Central memory CD4-positive, alpha-beta T cell (primary cell): Measurements from ENCODE around the gene ATP6V1B1.
A peak's percentile ranks its signal among the peaks of the same experiment; 100 is the strongest.

Experiments
- DNase-seq: peaks from one replicate; pipeline ENCODE4 v3.0.0; 2022

ATP6V1B1 gene

DNA sequence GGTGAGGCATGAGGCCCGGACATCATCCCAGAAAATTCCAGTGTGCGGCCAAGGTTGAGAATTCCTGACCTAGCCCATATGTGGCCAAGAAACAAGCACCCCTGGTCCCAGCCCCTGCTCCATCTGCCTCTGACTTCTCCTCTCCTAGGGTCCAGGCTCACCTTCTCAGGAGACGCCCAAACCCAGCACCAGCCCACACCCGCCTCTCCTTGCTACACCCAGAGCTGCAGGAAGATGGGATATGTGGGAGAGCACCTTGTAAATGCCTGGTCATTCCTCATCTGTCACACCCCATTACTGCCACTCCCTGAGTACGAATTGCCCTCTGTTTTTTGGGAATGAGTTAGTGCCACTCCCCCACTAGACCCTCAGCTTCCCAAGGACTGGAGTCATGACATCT, 7.3 kb upstream of the ATP6V1B1 start:
- no peak for DNase-seq

GRCh38 chr2:70930371-70931329, 5.0 kb upstream of the ATP6V1B1 start:
- DNase-seq = no peak

- no peak for DNase-seq
Observed at GRCh38 chr2:70931376-70932000, 4.2 kb upstream of the ATP6V1B1 start.

DNA sequence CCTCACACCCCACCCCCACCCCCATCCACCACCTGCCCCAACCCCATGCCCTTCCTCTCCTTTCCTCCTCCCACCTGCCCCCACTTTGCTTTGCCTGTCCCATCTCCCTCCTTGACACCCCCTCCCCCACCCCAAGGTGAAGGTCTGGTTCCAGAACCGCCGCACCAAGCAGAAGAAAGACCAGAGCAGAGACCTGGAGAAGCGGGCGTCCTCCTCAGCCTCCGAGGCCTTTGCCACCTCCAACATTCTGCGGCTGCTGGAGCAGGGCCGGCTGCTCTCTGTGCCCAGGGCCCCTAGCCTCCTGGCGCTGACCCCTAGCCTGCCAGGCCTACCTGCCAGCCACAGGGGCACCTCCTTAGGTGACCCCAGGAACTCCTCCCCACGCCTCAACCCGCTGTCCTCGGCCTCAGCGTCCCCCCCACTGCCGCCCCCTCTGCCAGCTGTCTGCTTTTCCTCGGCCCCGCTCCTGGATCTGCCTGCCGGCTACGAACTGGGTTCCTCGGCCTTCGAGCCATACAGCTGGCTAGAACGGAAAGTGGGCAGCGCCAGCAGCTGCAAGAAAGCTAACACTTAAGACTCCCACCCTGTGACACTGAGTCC, 3.0 kb upstream of the ATP6V1B1 start:
- no peak for DNase-seq

- DNase-seq = no peak
Observed at GRCh38 chr2:70934981-70935380, 719 bp upstream of the ATP6V1B1 start.

DNA sequence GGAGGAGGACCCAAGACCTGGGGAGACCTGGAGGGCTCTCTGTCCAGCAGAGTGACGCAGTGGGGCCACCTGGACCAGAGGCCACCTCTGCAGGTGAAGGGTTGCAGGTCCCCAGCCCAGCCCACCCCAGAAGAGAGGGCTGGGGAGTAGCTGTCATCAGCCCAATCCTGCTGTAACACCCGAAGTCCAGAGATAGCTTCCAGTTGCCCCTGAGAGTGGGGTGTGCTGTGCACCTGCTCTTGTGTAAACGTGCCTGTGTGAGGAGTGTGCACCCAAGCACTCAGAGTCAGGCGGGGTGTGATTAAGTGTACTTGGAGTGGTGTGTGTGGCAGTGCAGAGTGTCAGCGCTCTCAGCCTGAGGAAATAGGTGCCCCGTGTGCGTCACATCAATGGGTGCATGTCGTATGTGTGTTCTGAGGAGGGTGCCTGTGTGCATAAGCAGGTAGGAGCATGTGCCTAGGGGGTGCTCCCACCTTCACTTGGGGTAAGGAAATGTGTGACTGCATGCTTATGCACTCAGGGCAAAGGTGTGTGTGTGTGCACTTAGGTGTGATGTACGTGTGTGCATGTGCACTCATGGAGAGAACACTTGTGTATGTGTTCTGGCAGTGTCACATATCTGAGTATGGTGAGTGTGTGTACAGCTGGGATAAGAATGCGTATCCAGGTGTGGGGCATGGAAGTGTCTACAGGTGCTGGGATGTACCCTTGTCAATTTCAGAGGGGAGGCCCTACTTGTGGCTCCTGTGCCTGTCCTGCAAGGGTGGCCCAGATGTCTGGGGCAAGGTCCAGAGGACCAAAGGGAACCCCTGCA, 672 bp downstream of the ATP6V1B1 start:
- no peak for DNase-seq

- DNase-seq = no peak
Observed at GRCh38 chr2:70936979-70937811, 1.5 kb downstream of the ATP6V1B1 start.

- no peak for DNase-seq
Observed at GRCh38 chr2:70937866-70938585, 2.3 kb downstream of the ATP6V1B1 start.

DNA sequence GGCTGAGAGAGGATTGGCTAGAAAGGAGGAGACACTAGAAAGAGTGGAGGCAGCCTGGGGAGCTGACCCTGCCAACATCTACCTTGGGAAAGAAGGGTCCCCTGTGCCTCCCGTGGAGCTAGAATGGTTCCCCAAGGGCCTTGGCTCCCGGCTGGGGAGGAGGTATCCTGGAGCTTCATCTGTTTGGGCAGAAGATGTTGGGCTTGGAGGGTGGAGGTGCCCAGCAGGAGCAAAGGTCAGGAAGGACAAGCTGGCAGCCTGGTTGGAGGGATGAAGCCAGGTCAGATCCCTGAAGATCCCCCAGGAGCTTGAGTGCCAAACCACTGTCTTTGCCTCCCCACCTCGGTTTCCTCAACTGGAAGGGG, 2.9 kb downstream of the ATP6V1B1 start:
- no peak for DNase-seq

DNA sequence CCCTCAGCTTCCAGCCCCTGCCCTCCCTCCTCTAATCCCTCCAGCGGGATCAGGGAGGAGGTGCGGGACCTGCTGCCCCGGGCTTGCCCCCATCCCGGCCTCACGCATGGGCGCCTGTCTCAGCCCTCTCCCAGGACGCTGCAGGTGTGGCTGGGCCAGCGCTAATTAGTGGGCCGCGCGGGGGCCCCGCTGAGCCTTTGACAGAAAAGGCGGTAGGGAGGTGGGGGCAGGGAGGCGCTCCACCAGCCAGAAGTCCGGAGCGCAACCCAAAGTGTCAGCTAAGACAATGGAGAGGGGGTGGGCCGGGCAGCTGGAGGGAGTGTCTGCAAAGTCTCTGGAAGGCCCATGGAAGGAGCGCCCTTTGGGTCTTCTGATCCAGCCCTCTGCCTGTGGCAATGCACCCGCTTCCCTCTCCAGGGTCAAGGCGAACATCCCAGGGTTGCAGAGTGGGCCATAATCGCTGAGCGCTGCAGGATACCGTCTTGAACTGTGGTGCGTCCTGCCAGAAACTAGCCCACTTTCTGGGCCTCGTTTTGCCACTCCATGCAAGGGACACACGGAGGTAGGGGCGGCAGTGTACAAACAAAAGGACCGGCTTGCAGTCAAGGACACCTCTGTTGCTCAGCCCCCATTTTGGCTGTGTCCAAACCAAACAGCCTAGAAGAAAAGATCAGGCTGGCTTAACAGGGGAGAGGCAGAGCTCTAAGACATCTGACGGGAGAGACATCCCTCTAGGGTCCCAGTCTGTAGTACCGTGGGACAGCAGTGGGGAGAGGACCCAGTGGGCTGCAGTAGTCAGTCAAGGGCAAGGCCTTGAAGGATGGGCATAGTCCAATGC, 3.5 kb downstream of the ATP6V1B1 start:
- no peak for DNase-seq

- DNase-seq = no peak
Observed at GRCh38 chr2:70939839-70940580, 4.3 kb downstream of the ATP6V1B1 start.

DNA sequence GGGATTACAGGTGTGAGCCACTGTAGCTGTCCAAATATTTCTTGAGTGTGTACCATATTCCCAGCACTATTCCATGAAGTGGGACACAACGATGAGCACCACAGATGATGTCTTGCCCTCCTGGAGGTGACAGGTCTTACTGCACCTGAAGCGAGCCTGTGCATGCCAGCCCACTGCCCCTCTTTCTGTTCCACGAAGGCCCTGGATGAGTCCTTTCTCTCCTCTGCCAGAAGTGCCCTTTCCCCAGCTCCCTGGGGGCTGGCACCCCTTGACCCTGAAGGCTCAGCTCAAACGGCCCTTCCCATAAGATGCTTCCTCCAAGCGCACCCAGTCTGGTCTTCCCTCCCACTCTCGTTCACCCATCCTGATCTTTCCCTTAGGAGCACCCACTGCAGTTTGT, 5.5 kb downstream of the ATP6V1B1 start:
- DNase-seq = no peak

DNA sequence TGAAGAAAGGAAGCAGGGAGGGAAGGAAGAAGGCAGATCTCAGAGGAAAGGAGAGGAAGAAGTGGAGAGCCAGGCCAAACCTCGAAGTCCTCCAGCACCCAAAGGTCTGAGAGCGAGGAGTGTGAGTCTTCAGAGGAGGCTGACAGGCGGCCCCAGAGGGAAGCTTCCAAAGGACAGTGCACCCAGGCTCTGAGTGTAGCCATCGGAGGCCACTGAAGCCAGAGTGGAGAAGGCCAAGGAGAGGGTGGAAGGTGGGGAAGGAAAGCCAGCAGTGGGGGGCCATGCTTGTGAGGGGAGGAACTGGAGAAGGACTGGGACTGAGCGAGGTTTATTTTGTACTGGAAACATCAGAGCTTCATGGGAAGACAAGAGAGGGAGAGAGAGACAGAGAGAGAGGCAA, 6.0 kb downstream of the ATP6V1B1 start:
- no peak for DNase-seq

GRCh38 chr2:70942396-70943204, 6.9 kb downstream of the ATP6V1B1 start:
- no peak for DNase-seq

DNA sequence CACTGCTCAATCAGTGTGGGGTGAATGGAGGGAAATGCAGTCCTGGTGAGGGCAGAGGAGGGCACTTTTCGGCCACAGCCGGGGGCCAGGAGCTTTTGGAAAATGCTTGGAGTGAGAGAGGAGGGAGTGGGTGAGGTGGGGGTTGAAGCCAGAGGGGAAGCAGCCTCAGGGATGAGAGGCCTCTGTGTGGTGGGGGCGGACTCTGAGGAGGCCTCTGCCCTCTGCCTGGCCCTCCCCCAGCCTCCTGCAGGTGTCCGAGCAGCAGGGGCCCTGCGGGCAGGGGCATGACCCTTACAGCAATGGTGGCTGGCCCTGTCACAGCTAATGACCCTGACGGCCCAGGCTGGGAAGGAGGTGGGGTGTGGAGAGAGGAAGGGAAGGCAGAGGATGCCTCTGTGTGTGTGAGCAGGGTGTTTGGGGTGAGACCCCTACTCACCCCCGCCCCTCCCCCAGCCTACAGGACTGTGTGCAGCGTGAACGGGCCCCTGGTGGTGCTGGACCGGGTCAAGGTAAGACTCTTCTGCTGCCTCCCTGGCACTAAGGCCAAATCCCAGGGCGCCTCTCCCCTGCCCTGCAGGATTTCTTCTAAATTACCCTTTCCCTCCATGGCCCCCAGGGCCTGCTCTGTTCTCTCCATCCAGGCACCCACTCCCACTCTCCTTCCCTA, 7.6 kb downstream of the ATP6V1B1 start:
- no peak for DNase-seq

DNA sequence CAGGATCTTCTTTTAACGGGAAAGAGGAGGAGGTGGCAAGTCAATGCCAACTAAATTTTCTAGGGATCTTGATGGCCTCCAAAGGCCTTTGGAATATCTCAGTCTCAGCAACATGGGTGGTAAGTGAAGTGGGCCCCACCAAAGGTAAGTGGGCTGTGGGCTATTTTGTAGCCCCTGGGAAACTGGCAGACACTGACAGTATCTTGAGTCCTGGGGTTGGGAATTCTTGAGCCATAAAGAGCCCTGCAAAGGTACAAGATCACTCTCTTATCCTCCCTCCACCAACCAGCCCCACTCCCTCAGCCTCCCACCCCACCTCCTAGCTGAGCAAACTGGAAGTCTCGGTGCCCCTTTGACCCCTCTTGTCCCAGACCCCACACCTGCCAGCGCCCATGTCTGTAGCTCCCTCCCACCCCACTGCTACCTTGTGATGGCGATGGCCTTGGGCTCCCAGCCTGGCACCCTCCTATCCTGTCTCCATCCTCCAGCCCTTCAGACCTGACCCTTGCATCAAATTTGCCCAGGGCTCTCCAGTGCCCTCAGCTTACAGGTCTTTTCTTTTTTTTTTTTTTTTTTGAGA, 8.5 kb downstream of the ATP6V1B1 start:
- DNase-seq = no peak

DNA sequence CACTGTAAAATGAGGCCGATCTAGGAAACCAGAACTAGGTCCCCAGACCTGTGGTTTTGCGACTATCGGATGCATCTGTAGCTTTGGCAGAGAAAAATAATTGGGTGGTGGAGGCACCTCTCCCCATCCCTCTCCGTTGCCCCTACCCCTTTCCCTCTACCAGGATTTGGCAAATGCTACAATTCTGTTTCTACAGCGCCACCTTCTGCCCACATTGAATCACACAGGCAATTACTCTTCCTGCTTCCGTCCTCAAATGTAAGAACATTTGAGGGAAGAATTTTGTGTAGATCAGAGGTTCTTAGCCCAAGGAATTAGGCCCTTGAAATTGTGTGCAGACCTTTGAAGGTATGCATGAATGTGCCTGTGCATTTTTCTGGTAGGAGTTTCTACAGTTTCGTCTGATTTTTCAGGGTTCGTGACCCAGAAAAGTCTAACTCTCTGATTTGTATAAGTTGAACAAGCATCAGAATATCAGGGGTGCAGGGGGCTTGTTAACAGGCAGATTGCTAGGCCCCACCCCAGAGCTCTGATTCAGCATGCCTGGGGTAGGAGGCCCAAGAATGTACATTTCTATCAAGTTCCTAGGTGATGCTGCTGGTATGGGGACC, 11.2 kb downstream of the ATP6V1B1 start:
- peak; percentile 30 for DNase-seq
